CD4-positive, alpha-beta T cell treated with Interleukin-17A for 1 hour (primary cell): ENCODE results near the gene DENND2A.
"Not testable (repeated sequence)": the region's sequence is repeated elsewhere in the genome, so short reads cannot be mapped to it uniquely, and the experiment has no call there.

Source experiments
- DNase-seq: peaks from one replicate; pipeline ENCODE4 v3.0.0-alpha.2; 2020

Gene DENND2A

DNA sequence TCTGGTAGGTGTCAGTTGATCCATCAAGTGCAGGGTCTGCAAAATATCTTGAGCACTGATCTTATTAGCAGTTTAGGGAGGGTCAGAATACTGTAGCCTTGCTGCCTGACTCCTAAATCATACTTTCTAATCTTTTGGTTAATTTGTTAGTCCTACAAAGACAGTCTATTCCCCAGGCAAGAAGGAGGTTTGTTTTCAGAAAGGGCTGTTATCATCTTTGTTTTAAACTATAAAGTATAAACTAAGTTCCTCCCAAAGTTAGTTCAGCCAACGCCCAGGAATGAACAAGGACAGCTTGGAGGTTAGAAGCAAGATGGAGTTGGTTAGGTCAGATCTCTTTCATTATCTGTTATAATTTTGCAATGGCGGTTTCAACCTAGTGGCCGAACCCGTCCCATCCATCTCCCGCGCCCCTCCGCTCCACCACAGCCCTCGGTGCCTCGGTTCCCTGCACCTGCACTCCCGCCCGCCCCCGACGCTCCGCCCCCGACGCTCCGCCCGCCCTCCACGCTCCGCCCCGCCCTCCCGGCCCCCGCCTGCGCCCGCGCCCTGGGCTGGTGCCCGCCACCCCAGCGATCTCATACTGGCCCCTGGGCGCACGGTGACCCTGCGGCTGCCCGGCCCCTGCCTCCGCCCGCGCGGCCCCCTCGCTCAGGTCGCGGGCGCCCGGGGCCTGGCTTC lies 31.9 kb upstream of the DENND2A start, which contains the start of gene ADCK2:
TSS of gene ADCK2 (plus strand) at position 564 of the 681 bp plus-strand sequence. CDS start 386 bp downstream, outside the sequence.
- DNase-seq: peak; percentile 66

DNA sequence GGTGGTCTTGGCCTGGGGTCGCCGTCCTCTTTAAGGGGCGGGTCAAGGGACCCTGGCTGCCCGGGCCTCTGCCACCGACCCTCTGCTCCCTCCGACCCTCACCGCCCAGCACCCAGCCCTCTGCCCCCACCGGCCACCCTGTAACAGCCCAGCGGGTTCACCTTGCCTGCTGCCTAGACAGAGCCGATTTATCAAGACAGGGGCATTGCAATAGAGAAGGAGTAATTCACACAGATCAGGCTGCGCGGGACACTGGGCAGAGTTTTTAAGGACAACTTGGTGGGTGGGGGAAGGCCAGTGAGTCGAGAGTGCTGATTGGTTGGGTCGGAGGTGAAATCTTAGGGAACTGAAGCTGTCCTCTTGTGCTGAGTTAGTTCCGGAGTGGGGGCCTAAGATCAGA lies 31.4 kb upstream of the DENND2A start:
- DNase-seq: no peak

GRCh38 chr7:140670343-140670935 lies 29.8 kb upstream of the DENND2A start:
- DNase-seq: no peak

GRCh38 chr7:140669862-140670261 lies 29.2 kb upstream of the DENND2A start:
- not testable (repeated sequence) for DNase-seq

DNA sequence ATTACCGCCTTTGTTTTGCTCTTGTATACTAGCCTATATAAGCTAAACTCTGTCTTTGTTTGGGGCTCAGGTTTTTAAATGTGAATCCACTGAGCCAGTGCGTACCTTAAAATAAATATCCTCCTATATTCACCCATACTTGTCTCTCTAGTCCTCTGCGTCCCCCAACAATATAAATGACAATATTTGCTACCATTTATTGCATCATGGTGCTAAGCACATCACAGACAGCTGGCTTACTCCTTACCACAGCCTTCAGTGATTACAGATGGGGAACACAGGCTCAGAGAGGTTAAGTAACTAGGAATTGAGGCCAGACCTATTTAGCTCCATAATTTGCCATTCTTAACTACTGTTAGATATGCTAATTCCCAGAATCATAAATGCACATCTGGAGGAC lies 28.7 kb upstream of the DENND2A start:
- DNase-seq: no peak

GRCh38 chr7:140668641-140669040 lies 28.0 kb upstream of the DENND2A start:
- DNase-seq: no peak

GRCh38 chr7:140667476-140667875 lies 26.9 kb upstream of the DENND2A start:
- DNase-seq: no peak

- DNase-seq: not testable (repeated sequence)
These were observed 22.3 kb upstream of the DENND2A start for GRCh38 chr7:140662938-140663337.

DNA sequence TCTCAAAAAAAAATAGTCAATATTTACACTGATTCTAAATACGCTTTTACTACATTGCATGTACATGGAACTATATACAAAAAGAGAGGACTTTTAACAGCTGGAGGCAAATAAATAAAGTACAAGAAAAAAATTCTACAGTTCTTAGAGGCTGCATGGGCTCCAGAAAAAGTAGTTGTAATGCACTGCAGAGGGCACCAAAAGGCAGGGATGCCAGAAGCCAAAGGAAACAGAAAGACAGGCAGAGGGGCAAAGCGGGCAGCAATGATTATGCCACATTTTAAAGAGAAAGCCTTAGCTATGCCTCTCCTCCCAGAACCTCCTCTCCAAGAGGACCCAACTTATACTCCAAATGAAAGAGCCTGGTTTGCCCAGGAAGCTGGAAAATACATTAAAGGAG lies 20.5 kb upstream of the DENND2A start:
- DNase-seq: no peak

- DNase-seq: no peak
These were observed 19.2 kb upstream of the DENND2A start for GRCh38 chr7:140659856-140660255.

DNA sequence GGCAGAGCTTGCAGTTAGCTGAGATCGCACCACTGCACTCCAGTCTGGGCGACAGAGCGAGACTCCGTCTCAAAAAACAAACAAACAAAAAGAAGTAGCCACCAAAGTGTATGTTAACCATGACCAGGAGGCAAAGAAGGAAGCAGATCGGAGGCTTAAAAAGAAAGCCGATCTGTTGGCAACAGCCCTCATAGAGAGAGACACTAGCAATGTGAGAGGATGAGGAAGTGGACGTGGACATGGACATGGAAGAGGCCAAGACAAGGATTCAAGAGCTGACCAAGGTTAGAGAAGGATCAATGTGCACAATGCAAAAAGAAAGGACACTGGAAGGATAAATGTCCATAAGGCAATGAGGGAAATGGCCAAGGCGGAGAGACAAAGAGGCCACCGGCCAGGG lies 17.3 kb upstream of the DENND2A start:
- no peak for DNase-seq

DNA sequence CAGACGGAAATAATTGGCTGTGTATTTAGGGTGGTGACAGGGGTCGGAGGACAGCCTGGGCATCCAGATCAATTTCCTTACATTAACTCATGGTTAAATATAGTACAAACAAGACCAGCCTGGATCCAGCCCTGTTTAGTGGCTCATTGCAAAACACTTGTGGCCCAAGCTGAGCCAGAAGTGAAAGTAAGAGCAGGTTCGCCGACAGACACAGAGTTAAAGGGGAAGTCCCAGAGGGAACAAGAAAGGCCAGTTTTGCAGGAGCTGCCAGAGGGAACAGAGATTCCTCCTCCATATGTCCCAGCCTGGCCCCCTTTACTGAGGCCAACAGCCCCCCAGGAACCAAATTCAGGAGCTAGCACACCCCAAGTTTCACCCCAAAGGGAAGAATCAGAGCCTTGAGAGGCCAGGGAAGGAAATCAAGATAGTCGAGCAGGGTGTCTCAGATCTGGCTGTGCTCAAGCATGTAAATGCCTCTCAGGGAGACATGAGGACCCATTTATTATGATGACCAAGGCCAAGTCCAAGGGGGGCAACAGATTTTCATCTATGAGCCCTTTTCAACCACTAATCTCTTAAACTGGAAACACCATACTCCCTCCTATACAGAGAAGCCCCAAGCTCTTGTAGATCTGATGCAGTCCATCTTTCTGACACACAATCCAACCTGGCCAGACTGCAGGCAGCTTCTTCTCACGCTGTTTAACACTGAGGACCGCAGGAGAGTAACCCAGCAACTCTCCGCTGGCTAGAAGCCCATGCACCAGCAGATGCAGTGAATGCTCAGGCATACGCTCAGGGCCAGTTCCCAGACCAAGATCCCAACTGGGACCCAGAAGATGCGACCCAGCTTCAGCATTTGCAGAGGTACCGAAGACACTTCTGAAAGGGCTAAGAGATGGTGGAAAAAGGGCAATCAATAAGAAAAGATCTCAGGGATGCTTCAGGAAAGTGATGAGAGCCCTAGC lies 16.2 kb upstream of the DENND2A start:
- DNase-seq: peak; percentile 39

DNA sequence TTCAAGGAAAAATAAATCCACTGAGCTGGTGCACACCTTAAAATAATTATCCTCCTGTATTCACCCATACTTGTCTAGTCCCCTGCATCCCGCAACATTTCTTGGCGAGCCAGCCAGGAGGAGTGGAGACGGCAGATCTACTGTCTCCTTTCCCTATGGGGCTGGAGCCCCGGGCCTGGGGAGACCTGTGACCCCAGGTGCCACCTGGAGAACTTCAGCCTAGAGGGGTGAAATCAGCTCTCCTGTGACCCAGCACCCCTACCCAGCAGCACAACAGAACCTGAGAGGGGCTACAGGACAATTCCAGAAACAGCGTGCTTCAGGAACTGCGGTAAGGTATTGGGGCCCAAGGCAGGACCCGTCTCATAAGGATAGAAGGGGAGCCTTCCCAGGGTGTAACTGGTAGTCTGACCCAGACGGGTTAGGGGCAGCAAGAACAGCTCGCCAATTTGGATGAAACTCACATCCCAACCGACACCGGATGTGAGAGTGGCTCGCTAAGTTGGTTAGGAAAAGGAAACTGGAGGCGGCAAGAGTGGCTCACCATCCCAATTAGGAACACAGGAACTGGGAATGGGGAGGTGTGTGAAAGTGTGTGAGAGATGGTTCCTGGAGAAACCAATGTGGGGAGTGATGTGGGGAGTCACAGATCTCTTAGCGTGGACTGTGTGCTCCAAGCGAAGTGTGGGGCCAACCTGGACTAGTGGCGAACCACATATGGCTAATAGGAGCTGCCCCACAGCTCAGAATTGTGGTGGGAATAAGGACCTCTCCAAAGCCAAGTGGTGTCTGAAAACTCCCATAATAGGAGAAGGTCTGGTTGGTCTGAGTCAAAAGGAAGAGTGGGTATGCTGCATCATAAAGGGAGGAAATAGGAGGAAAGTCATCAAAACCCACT lies 15.1 kb upstream of the DENND2A start:
- no peak for DNase-seq

DNA sequence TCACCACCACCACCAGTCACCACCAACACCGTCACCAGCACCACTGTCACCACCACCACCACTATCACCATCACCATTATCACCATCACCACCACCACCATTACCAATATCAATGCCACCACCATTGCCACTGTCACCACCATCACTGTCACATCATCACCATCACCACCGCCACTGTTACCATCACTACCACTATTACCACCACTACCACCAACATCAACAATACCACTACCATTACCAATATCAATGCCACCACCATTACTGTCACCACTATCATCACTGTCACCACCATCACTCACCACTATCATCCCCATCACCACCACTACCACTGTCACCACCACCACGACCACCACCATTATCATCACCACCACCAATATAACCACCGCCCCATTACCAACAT lies 14.0 kb upstream of the DENND2A start:
- DNase-seq: no peak

- no peak for DNase-seq
These were observed 13.4 kb upstream of the DENND2A start for GRCh38 chr7:140654109-140654387.

DNA sequence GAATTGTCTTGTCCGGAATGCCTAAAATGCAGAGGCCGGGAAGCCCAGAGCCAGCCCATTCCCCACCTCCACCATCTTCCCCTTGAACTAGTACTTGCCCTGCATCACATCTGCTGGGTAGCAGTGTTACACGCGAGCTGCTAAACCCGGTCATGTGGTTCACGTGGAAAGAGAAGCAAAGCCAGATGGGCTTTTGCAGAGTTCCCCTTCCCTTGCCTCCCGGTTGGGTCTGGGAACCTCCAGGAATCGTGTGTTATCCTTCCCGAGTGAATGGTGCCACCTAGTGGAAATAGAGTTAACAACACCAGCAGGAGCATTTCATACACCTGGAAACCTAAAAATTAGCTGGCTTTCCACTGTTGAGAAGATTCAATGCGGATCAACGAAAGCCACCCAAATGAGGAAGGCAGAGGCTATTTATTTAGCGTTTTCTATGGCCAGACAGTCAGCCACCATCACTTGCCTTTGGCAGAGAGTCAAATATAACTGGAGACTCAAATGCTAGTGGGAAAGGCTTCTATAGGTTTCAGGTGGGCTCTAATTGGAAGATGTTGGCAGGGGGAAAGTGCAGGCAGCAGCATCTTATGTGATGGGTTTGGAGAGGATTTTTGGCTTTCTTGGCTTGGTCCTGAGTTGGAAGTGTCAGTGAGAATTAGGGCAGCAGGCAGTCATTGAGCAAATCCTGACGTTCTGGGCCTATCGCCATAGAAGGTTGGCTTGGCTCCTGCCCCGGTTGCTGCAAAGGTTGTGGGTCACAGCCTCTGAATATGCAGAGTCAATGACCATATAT lies 12.9 kb upstream of the DENND2A start:
- peak; percentile 60 for DNase-seq

DNA sequence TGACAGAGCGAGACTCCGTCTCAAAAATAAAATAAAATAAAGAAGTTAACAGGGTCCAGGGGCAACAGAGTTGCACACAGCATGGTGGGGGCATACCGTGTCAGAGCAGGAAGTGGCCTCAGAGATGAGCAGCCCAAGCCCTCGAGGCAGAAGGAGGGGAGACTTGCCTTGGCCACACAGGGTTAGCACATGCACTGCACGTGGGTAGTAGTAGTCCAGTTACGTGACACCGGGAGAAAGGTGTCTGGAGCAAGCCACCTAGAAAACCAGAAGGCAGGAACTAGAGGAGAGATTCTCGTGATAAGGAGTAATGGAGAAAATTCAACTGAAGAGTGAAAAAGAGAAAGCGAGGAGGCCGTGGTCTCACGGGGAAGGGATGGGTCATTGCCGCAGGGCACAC lies 9.8 kb upstream of the DENND2A start:
- no peak for DNase-seq

GRCh38 chr7:140649556-140650205 lies 9.1 kb upstream of the DENND2A start:
- DNase-seq: no peak

DNA sequence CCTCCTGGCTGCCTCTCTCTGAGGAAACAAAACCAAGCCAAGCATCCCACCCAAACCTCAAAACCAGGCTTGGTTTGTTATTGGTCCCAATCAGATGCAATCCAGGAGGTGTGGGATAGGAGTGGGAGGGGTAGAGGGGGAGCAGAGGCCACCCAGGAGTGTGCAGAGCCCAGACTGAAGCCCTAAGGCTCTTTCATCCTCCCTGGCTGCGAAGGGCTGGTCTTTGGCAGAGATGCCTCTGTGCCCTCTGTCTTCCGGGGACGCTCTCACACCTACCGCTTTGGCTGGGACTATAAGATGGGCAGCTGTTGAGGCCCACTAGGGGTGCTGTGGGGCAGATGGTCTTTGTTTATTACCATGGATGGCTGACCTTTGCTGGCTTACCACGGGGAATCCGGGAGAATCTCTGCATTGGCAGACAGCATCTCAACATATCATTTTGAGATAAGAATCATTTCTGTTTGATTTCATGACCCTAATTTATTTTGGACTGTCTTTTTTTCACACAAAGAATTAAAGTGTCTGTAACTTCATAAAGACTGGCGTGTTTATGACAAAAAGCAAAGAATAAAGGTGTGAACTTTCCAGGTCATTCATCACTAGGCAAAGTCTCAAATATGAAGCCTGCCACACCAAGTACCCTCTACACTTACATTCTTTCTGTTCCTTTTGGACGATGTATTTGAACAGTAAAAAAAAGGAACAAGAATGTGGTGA lies 6.5 kb upstream of the DENND2A start:
- peak; percentile 45 for DNase-seq

GRCh38 chr7:140645166-140645900 lies 4.7 kb upstream of the DENND2A start:
- no peak for DNase-seq
